ENCODE results near the gene ETV1. TPM values are rescaled to one million over a fixed set of nuclear protein-coding genes. Genes with fewer than 3 reads are reported as not detected.

The ETV1 gene
- polyA plus RNA-seq, 1 donor from 2014 or later, result 1.5 TPM

DNA sequence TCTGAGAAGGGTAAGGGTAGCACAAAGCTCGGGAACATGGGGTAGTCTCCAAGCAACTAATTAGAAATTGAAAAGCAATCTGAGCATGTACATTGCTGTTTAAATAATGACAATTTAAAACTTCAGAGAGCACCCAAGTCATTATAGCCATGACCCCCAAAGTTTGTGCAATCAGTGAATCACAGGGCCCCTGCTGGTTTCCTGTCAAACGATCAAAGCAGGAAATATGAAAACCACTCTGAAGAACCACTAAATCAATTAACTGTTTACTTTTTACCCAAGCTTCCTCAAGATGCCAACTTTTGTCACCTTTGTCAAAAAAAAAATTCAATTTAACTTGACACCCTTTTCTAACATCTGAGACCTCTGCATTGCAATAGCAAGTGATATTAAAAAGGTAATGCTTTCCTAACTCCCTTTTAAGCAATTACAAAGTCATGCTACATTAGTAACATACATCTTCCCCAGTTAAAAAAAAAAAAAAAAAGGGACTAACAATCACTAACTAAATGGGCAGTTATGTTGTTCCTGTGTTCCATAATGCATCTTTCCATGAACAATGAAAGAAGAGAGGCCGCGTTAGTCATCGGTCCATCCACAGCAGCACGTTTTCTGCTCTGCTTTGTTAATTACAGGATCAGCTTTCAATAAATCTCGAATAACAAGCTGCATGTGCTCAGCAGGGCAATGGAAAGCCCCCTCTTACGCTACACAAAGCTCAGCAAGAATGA is 80.6 kb downstream of the ETV1 start:
- H3K4me2 ChIP-seq (ENCODE audit: low read length), result no peak overlapping the region

DNA sequence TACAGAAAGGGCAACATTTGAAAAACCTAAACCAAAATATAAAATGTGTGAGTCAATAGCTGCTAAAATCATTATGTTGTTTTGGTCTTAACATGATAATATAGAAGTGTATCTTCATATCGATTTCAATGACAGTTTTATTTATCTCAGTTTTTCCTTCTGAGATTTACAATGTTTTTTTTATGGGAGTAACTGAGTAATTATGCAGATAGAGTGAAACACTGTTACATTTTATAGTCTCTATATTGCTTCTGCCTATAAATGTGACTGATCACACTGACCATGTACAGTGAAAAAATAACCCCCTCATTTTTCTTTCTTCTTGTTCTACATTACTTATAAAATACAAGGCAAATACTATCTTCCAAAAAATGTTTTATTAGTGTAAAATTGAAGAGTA is 81.6 kb downstream of the ETV1 start:
- H3K4me2 ChIP-seq (ENCODE audit: low read length), result no peak overlapping the region
- H3F3A ChIP-seq (ENCODE audit: insufficient read depth, low read length, poor library complexity, severe bottlenecking), result no peaks in the 10 kb centered on the region
- H2AFZ ChIP-seq (ENCODE audit: low read depth, low read length), result no peak overlapping the region
- no peak overlapping the region for H3K9ac ChIP-seq (ENCODE audit: low read length)
- no peaks in the 10 kb centered on the region for H3K79me2 ChIP-seq (replicated peaks; ENCODE audit: insufficient read depth, low read length)
- H4K20me1 ChIP-seq (ENCODE audit: insufficient read depth), result no peaks in the 10 kb centered on the region
- TF ChIP-seq RAD21 (conservative IDR thresholded peaks at IDR 0.05) (no peak), MXI1 (conservative IDR thresholded peaks at IDR 0.05; ENCODE audit: poor library complexity, severe bottlenecking) (no peak), EZH2 (IDR thresholded peaks at IDR 0.05; ENCODE audit: borderline replicate concordance, insufficient read depth, low read length, poor library complexity, severe bottlenecking) (no peak), EP300 (conservative IDR thresholded peaks at IDR 0.05; ENCODE audit: poor library complexity, severe bottlenecking) (no peak), SMC3 (conservative IDR thresholded peaks at IDR 0.05; ENCODE audit: poor library complexity) (no peak)
- TF ChIP-seq, protein P1, sequence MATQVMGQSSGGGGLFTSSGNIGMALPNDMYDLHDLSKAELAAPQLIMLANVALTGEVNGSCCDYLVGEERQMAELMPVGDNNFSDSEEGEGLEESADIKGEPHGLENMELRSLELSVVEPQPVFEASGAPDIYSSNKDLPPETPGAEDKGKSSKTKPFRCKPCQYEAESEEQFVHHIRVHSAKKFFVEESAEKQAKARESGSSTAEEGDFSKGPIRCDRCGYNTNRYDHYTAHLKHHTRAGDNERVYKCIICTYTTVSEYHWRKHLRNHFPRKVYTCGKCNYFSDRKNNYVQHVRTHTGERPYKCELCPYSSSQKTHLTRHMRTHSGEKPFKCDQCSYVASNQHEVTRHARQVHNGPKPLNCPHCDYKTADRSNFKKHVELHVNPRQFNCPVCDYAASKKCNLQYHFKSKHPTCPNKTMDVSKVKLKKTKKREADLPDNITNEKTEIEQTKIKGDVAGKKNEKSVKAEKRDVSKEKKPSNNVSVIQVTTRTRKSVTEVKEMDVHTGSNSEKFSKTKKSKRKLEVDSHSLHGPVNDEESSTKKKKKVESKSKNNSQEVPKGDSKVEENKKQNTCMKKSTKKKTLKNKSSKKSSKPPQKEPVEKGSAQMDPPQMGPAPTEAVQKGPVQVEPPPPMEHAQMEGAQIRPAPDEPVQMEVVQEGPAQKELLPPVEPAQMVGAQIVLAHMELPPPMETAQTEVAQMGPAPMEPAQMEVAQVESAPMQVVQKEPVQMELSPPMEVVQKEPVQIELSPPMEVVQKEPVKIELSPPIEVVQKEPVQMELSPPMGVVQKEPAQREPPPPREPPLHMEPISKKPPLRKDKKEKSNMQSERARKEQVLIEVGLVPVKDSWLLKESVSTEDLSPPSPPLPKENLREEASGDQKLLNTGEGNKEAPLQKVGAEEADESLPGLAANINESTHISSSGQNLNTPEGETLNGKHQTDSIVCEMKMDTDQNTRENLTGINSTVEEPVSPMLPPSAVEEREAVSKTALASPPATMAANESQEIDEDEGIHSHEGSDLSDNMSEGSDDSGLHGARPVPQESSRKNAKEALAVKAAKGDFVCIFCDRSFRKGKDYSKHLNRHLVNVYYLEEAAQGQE (IDR thresholded peaks at IDR 0.05; ENCODE audit: borderline replicate concordance), result no peak
- TF ChIP-seq, protein P2, sequence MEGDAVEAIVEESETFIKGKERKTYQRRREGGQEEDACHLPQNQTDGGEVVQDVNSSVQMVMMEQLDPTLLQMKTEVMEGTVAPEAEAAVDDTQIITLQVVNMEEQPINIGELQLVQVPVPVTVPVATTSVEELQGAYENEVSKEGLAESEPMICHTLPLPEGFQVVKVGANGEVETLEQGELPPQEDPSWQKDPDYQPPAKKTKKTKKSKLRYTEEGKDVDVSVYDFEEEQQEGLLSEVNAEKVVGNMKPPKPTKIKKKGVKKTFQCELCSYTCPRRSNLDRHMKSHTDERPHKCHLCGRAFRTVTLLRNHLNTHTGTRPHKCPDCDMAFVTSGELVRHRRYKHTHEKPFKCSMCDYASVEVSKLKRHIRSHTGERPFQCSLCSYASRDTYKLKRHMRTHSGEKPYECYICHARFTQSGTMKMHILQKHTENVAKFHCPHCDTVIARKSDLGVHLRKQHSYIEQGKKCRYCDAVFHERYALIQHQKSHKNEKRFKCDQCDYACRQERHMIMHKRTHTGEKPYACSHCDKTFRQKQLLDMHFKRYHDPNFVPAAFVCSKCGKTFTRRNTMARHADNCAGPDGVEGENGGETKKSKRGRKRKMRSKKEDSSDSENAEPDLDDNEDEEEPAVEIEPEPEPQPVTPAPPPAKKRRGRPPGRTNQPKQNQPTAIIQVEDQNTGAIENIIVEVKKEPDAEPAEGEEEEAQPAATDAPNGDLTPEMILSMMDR (IDR thresholded peaks at IDR 0.05; ENCODE audit: poor library complexity, severe bottlenecking), result no peak
- no peaks in the 10 kb centered on the region for H3K36me3 ChIP-seq (ENCODE audit: insufficient read depth, low read length)
- no peaks in the 10 kb centered on the region for H3K27me3 ChIP-seq (ENCODE audit: insufficient read depth, low read depth, low read length)
- no peak overlapping the region for H3K27ac ChIP-seq (ENCODE audit: low read length)
- no peaks in the 10 kb centered on the region for H3K9me2 ChIP-seq (ENCODE audit: insufficient read depth, low read length)
- H3K4me3 ChIP-seq (ENCODE audit: low read length), result no peak overlapping the region
- no peaks in the 10 kb centered on the region for H3K9me3 ChIP-seq (ENCODE audit: low read length)

More for the DNA sequence above, 80.6 kb downstream of the ETV1 start:
- H3K27ac ChIP-seq (ENCODE audit: low read length), result no peak overlapping the region
- no peaks in the 10 kb centered on the region for H4K20me1 ChIP-seq (ENCODE audit: insufficient read depth)
- no peaks in the 10 kb centered on the region for H3K9me3 ChIP-seq (ENCODE audit: low read length)
- no peaks in the 10 kb centered on the region for H3F3A ChIP-seq (ENCODE audit: insufficient read depth, low read length, poor library complexity, severe bottlenecking)
- H3K79me2 ChIP-seq (replicated peaks; ENCODE audit: insufficient read depth, low read length), result no peaks in the 10 kb centered on the region
- no peak overlapping the region for H2AFZ ChIP-seq (ENCODE audit: low read depth, low read length)
- no peaks in the 10 kb centered on the region for H3K9me2 ChIP-seq (ENCODE audit: insufficient read depth, low read length)
- H3K4me3 ChIP-seq (ENCODE audit: low read length), result no peak overlapping the region
- no peaks in the 10 kb centered on the region for H3K36me3 ChIP-seq (ENCODE audit: insufficient read depth, low read length)
- TF ChIP-seq SMC3 (conservative IDR thresholded peaks at IDR 0.05; ENCODE audit: poor library complexity) (no peak), TAF1 (IDR thresholded peaks at IDR 0.05; ENCODE audit: low read depth) (no peak), EP300 (conservative IDR thresholded peaks at IDR 0.05; ENCODE audit: poor library complexity, severe bottlenecking) (no peak), EZH2 (IDR thresholded peaks at IDR 0.05; ENCODE audit: borderline replicate concordance, insufficient read depth, low read length, poor library complexity, severe bottlenecking) (no peak), MXI1 (conservative IDR thresholded peaks at IDR 0.05; ENCODE audit: poor library complexity, severe bottlenecking) (no peak), POLR2AphosphoS5 (IDR thresholded peaks at IDR 0.05) (no peak)
- TF ChIP-seq, protein P2 (IDR thresholded peaks at IDR 0.05; ENCODE audit: poor library complexity, severe bottlenecking), result no peak
- TF ChIP-seq, protein P1 (IDR thresholded peaks at IDR 0.05; ENCODE audit: borderline replicate concordance), result no peak
- no peak overlapping the region for H3K9ac ChIP-seq (ENCODE audit: low read length)
- H3K27me3 ChIP-seq (ENCODE audit: insufficient read depth, low read depth, low read length), result no peaks in the 10 kb centered on the region

All from neural cell (in vitro differentiated cells).